Esophagus squamous epithelium (tissue), 5 donors: ENCODE data around the gene PTPRT. TPM values are rescaled to one million over a fixed set of nuclear protein-coding genes. Genes with fewer than 3 reads are reported as not detected.

Experiments used
- DNase-seq: peaks from one replicate; lab custom pipeline; 2025; lab: John Stamatoyannopoulos, UW
- H3K27ac ChIP-seq, 4 donors: fragments of 200-600 bp; sonication (generic); one replicate each; pipeline ENCODE4 v1.5.1; 2016 to 2019; ENCODE audit warnings: mild to moderate bottlenecking in 1 of 4
- H3K27me3 ChIP-seq, 4 donors: fragments of 200-600 bp; sonication (generic); 1 replicate in 3 of 4; 2 replicates in 1 of 4; pipeline versions ENCODE4 v1.5.1 to v1.6.0; 2017 to 2021; ENCODE audit warnings: antibody characterized with exemption in 1 of 4
- H3K36me3 ChIP-seq, 3 donors: fragments of 200-600 bp; sonication (generic); one replicate each; pipeline ENCODE4 v1.5.1; 2016 to 2019
- H3K4me1 ChIP-seq, 3 donors: fragments of 200-600 bp; sonication (generic); one replicate each; pipeline ENCODE4 v1.5.1; 2017 to 2019
- H3K4me3 ChIP-seq, 4 donors: fragments of 200-600 bp; sonication (generic); 1 replicate in 3 of 4; 2 replicates in 1 of 4; pipeline ENCODE4 v1.5.1; 2016 to 2019; ENCODE audit warnings: mild to moderate bottlenecking in 2 of 4, moderate library complexity in 1 of 4
- H3K9me3 ChIP-seq, 3 donors: fragments of 200-600 bp; sonication (generic); one replicate each; pipeline ENCODE4 v1.5.1; 2016 to 2019
- POLR2A ChIP-seq, 4 donors: fragments of 450-650 bp; IDR thresholded peaks; one replicate each; pipeline ENCODE4 v1.6.1; 2017; ENCODE audit warnings: antibody characterized with exemption in 4 of 4, mild to moderate bottlenecking in 4 of 4, moderate library complexity in 3 of 4
- WGBS, 2 donors: methylation state at CpG; one replicate each; pipeline ENCODE4 v1.1.5; 2018; 5-methylcytosine and 5-hydroxymethylcytosine counted together
- intact Hi-C: fragments of 100-400 bp; cut with DNase I; formaldehyde crosslinking; loops from one replicate; pipeline ENCODE4 v1.15.0; 2022
- total RNA-seq, 4 donors: library from RNA; depleted of rRNA; stranded (reverse); fragments of >200 nt; gene quantifications; one replicate each; pipeline ENCODE4 v1.1.0, GENCODE V29; 2016
- TF ChIP-seq, protein P1 (sequence below), 6 experiments: fragments of 450-650 bp in 4 of 6; fragments of 200-600 bp in 2 of 6; sonication (generic) in 2 of 6; IDR thresholded peaks; one replicate each; pipeline ENCODE4 v1.5.1; 2016 to 2019; ENCODE audit warnings: antibody characterized with exemption in 6 of 6, mild to moderate bottlenecking in 4 of 6, moderate library complexity in 4 of 6
- donor health status: DM: yes; HTN: yes; CAD: no.

The PTPRT gene
- total RNA-seq, 4 donors from 2014 or later, result under 0.01 to 0.06 TPM; not detected in 2

DNA sequence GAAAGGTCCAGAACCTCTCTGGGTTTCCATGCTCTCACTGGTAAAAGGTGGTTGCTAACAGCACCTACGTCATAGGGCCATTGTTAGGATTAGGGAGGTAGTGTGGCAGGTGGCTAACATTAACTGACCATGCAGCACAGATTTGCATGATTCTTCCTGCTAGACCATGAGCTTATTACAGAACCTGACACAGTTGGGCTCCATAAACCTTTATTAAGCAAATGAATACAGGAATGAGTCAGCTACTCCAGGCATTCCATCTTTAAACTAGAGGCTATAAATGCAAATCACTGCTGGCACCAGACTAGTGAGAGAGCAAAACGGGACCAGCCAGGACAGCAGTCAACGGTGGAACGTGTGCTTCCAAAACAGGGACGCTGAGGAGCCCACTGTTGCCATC is 440.1 kb downstream of the PTPRT start:
- no peak for DNase-seq
- TF ChIP-seq, protein P1, sequence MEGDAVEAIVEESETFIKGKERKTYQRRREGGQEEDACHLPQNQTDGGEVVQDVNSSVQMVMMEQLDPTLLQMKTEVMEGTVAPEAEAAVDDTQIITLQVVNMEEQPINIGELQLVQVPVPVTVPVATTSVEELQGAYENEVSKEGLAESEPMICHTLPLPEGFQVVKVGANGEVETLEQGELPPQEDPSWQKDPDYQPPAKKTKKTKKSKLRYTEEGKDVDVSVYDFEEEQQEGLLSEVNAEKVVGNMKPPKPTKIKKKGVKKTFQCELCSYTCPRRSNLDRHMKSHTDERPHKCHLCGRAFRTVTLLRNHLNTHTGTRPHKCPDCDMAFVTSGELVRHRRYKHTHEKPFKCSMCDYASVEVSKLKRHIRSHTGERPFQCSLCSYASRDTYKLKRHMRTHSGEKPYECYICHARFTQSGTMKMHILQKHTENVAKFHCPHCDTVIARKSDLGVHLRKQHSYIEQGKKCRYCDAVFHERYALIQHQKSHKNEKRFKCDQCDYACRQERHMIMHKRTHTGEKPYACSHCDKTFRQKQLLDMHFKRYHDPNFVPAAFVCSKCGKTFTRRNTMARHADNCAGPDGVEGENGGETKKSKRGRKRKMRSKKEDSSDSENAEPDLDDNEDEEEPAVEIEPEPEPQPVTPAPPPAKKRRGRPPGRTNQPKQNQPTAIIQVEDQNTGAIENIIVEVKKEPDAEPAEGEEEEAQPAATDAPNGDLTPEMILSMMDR (IDR thresholded peaks at IDR 0.05), result no peak
- TF ChIP-seq POLR2A (IDR thresholded peaks at IDR 0.05), result no peak
- H3K27ac ChIP-seq, result no peak overlapping the region
- H3K27me3 ChIP-seq, result no peaks in the 10 kb centered on the region
- H3K4me1 ChIP-seq, result no peaks in the 10 kb centered on the region
- 56 to 61% methylated on average over 5 of the region's 5 CpGs for WGBS, 2 donors
- no peaks in the 10 kb centered on the region for H3K36me3 ChIP-seq
- H3K9me3 ChIP-seq, result no peaks in the 10 kb centered on the region
- intact Hi-C loops, result no loop called here
- no peak overlapping the region for H3K4me3 ChIP-seq

- Histone ChIP-seq H3K9me3 (peaks cover 0 to 4% (median 0%) of the 10 kb centered on the region in 3 donors), H3K27ac (no peak overlapping the region), H3K4me1 (no peaks in the 10 kb centered on the region), H3K4me3 (no peak overlapping the region), H3K27me3 (no peaks in the 10 kb centered on the region), H3K36me3 (no peaks in the 10 kb centered on the region)
- WGBS, 2 donors, result 22 to 33% methylated on average over 1 to 2 of the region's 2 CpGs
- intact Hi-C loops, result no loop called here
- TF ChIP-seq, protein P1 (IDR thresholded peaks at IDR 0.05), result no peak
- no peak for TF ChIP-seq POLR2A (IDR thresholded peaks at IDR 0.05)
- no peak for DNase-seq
Observed at GRCh38 chr20:42747765-42748411, 441.8 kb downstream of the PTPRT start.

DNA sequence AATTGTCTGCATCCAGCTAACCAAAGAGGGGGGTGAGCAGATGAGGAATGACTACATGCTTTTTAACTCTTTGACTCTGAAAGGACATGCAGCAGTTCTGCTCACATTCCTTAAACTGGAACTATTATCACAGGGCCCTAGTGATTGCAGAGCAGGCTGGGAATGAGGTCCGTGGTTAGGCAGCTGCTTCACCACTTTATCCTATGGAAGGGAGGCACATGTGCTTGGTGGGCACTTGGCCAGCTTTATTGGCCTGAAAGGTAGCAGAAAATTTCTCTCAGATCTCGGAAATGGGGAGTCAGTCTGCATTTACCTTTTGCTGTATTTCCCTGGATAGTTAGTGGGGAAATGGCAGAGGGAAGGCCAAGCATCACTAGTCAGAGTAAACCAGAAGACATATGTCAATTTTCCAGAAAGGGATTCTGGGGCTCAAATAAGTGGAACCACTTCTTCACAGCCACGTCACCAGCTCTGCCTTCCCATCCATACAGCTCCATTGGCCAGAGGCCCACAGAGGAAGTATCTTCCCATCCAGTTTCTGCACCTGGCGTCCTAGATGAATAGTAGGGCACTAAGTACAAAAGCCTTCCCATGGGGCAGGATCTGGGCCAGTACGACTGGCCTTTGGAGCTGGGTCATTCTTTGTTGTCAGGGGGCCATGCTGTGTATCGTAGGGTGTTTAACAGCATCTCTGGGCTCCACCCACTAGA is 444.8 kb downstream of the PTPRT start:
- H3K9me3 ChIP-seq, result peaks cover 0 to 11% (median 0%) of the 10 kb centered on the region in 3 donors
- no peak for TF ChIP-seq POLR2A (IDR thresholded peaks at IDR 0.05)
- TF ChIP-seq, protein P1 (IDR thresholded peaks at IDR 0.05), result no peak

GRCh38 chr20:42742926-42743325 is 446.8 kb downstream of the PTPRT start:
- Histone ChIP-seq H3K27me3 (no peaks in the 10 kb centered on the region), H3K4me1 (no peaks in the 10 kb centered on the region), H3K4me3 (no peak overlapping the region), H3K36me3 (no peaks in the 10 kb centered on the region), H3K27ac (no peak overlapping the region), H3K9me3 (peaks cover 0 to 11% (median 0%) of the 10 kb centered on the region in 3 donors)
- TF ChIP-seq, protein P1 (IDR thresholded peaks at IDR 0.05), result no peak
- no peak for TF ChIP-seq POLR2A (IDR thresholded peaks at IDR 0.05)
- WGBS, 2 donors, result 59 to 80% methylated on average over 3 to 5 of the region's 5 CpGs
- intact Hi-C loops, result no loop called here
- no peak for DNase-seq

More for the DNA sequence above, 444.8 kb downstream of the PTPRT start:
- no peak overlapping the region for H3K27ac ChIP-seq
- no peak for DNase-seq
- intact Hi-C loops, result no loop called here
- 62 to 74% methylated on average over 6 of the region's 6 CpGs for WGBS, 2 donors
- H3K4me1 ChIP-seq, result no peaks in the 10 kb centered on the region
- no peaks in the 10 kb centered on the region for H3K36me3 ChIP-seq
- H3K27me3 ChIP-seq, result no peaks in the 10 kb centered on the region
- H3K4me3 ChIP-seq, result no peak overlapping the region

- no peaks in the 10 kb centered on the region for H3K27me3 ChIP-seq
- DNase-seq, result no peak
- H3K4me1 ChIP-seq, result no peaks in the 10 kb centered on the region
- peaks cover 0 to 11% (median 0%) of the 10 kb centered on the region in 3 donors for H3K9me3 ChIP-seq
- no peak overlapping the region for H3K4me3 ChIP-seq
- no peaks in the 10 kb centered on the region for H3K36me3 ChIP-seq
- no peak overlapping the region for H3K27ac ChIP-seq
- TF ChIP-seq, protein P1 (IDR thresholded peaks at IDR 0.05), result no peak
- TF ChIP-seq POLR2A (IDR thresholded peaks at IDR 0.05), result no peak
- intact Hi-C loops, result no loop called here
- 88 to 91% methylated on average over 4 of the region's 4 CpGs for WGBS, 2 donors
Observed at GRCh38 chr20:42741906-42742305, 447.8 kb downstream of the PTPRT start.
